GM21526 (cell line): ENCODE data around the gene OR51A7.
"Not testable (repeated sequence)": the region's sequence is repeated elsewhere in the genome, so short reads cannot be mapped to it uniquely, and the experiment has no call there.

ENCODE experiments used
- ATAC-seq: cut with Tn5 transposase; IDR thresholded peaks from one replicate; pipeline ENCODE4 v1.9.1; 2021; ENCODE audit warnings: moderate library complexity; ENCODE audit not compliant: unreplicated experiment, low FRiP score

Gene OR51A7

DNA sequence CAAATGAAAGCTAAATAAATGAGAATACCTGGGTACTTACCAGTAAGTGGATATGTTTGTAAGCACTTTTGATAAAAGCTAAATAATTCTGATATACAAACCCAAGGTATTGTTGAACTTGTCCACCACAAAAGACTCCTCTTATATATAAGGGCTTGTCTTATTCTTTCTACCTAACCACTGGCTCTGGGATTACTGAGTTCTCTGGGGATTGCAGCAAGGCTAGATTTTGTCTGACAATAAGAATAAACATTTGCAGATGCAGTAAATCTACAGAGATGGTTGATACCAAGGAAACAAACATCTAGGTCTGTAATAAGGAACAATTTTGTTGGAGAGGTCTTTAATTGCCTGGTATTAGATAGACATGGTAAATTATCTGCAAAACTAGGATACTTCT is 43.9 kb downstream of the OR51A7 start, which contains the start of gene OR51A4:
OR51A4 (minus strand) TSS at position 101 of the 400 bp plus-strand sequence. CDS start 505 bp downstream, outside the sequence.
- no peak for ATAC-seq

DNA sequence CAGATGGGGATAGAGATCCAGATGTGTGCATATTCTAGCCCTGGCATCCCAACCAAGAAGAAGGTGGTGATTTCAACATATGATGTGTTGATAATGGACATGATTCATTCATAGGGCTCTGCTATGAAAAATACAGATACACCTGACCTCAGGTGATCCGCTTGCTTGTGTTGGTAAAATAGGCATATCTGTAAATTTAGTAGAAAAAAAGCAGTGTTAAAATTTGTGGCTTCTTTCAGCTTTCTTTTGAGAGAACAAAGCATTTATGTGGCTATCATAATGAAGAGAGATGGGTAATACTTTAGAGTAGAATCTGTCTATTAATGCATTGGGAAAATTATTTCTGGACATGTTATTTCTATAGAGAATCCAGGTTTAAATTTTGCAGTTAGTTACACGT is 52.0 kb downstream of the OR51A7 start, which contains the start of gene OR51A2:
OR51A2 (minus strand) TSS at position 101 of the 400 bp plus-strand sequence; CDS start at position 101, 0 bp downstream.
- not testable (repeated sequence) for ATAC-seq

DNA sequence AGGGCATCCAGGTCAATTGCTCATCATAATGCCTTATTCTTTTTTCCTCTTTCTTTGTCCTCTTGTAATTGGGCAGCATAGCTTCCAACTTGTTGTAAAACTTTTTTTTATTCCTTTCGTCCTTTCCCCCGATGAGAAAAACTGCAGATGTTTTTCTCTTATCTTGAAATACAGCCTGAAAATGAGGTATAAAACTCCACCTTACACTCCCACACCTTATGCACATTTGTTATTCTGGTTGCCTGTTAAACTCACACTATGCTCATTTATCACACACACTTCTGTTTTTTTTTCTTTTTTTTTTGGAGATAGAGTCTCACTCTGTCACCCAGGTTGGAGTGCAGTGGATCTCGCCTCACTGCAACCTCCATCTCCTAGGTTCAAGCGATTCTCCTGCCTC is 53.8 kb downstream of the OR51A7 start:
- no peak for ATAC-seq
